ENCODE results near the gene CD93. TPM values are rescaled to one million over a fixed set of nuclear protein-coding genes. Genes with fewer than 3 reads are reported as not detected.

The CD93 gene
- total and polyA plus RNA-seq, 8 donors: 2.9 to 63.5 (median 6.7) TPM

DNA sequence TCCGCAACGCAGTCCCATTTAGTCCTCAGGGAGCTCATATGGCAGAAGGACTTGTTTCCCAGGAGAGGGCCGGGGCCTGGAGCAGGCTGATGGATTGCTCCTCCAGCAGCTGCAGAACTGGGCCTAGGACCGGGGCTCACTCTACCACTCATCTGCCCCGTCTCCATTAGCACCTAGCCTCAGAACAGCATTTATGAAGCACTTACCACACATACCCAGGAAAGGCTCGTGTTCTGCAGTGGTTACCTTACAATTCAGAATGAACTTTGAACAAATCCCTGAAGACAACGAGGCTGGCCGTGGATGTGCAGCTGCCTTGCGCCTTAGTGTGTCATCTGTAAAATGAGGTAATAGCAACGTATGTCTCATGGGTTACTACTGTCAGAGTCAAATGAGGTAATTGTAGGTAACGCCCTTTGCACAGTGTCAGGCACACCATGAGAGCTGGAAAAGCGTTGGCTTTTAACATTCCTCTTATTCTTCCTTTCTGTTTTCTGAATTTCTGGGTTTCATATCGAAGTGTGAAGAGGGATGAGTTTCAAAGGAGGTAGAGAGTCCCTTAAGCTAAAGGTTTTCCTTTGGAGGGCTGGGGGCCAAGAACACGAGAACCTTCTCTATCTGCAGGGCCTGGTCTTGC lies 46.3 kb upstream of the CD93 start:
- peak overlapping the region in 3 of 5 donors; percentile 47 to 51 (median 50) for H3K27ac ChIP-seq
- H3K4me3 ChIP-seq: no peak overlapping the region
- TF ChIP-seq POLR2AphosphoS5 (IDR thresholded peaks at IDR 0.05) (no peak), POLR2A (IDR thresholded peaks at IDR 0.05) (no peak), EP300 (IDR thresholded peaks at IDR 0.05) (no peak)
- TF ChIP-seq, protein P1, sequence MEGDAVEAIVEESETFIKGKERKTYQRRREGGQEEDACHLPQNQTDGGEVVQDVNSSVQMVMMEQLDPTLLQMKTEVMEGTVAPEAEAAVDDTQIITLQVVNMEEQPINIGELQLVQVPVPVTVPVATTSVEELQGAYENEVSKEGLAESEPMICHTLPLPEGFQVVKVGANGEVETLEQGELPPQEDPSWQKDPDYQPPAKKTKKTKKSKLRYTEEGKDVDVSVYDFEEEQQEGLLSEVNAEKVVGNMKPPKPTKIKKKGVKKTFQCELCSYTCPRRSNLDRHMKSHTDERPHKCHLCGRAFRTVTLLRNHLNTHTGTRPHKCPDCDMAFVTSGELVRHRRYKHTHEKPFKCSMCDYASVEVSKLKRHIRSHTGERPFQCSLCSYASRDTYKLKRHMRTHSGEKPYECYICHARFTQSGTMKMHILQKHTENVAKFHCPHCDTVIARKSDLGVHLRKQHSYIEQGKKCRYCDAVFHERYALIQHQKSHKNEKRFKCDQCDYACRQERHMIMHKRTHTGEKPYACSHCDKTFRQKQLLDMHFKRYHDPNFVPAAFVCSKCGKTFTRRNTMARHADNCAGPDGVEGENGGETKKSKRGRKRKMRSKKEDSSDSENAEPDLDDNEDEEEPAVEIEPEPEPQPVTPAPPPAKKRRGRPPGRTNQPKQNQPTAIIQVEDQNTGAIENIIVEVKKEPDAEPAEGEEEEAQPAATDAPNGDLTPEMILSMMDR (IDR thresholded peaks at IDR 0.05): no peak
- H3K9me3 ChIP-seq: no peaks in the 10 kb centered on the region
- intact Hi-C loops (cut with DNase I; ENCODE audit: low total_unique reads): no loop called here
- peaks cover 0 to 23% (median 0%) of the 10 kb centered on the region in 4 donors for H3K4me1 ChIP-seq
- no peaks in the 10 kb centered on the region for H3K36me3 ChIP-seq
- DNase-seq: no peak
- 74 to 83% (median 79%) methylated on average over 14 of the region's 14 CpGs for WGBS, 5 donors
- no peaks in the 10 kb centered on the region for H3K27me3 ChIP-seq

DNA sequence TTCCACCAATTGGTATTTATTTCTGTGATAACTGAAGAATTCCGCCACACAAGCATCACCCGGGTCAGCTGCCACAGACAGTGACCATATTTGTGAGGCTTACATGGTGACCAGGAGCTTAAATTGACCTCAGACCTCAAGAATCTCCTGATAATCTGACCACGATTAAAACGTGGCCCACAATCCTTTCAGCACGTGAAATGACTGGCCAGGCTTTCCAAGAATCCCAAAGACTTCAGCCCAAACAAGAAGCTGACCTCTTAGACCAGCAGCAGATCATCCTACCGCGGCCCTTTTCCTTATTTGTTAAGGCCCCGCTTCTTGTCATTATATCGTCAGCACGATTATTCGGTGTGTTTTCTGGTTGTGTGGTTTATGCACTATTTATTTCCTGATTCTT lies 45.6 kb upstream of the CD93 start:
- H3K27ac ChIP-seq: peak overlapping the region in 2 of 5 donors; percentile 47 to 50
- intact Hi-C loops (cut with DNase I; ENCODE audit: low total_unique reads): no loop called here
- H3K36me3 ChIP-seq: no peaks in the 10 kb centered on the region
- no peak overlapping the region for H3K4me3 ChIP-seq
- H3K27me3 ChIP-seq: no peaks in the 10 kb centered on the region
- DNase-seq: no peak
- 51 to 65% (median 59%) methylated on average over 11 of the region's 11 CpGs for WGBS, 5 donors
- H3K4me1 ChIP-seq: peaks cover 0 to 23% (median 0%) of the 10 kb centered on the region in 4 donors
- no peak for TF ChIP-seq POLR2AphosphoS5 (IDR thresholded peaks at IDR 0.05)
- TF ChIP-seq, protein P1 (IDR thresholded peaks at IDR 0.05): no peak
- no peak for TF ChIP-seq POLR2A (IDR thresholded peaks at IDR 0.05)
- no peak for TF ChIP-seq EP300 (IDR thresholded peaks at IDR 0.05)
- H3K9me3 ChIP-seq: no peaks in the 10 kb centered on the region

GRCh38 chr20:23130622-23131140 lies 44.6 kb upstream of the CD93 start:
- H3K27me3 ChIP-seq: no peaks in the 10 kb centered on the region
- peak overlapping the region in 1 of 5 donors; percentile 20 for H3K27ac ChIP-seq
- H3K9me3 ChIP-seq: no peaks in the 10 kb centered on the region
- no peak overlapping the region for H3K4me3 ChIP-seq
- TF ChIP-seq, protein P1 (IDR thresholded peaks at IDR 0.05): no peak
- TF ChIP-seq EP300 (IDR thresholded peaks at IDR 0.05) (no peak), POLR2AphosphoS5 (IDR thresholded peaks at IDR 0.05) (no peak), POLR2A (IDR thresholded peaks at IDR 0.05) (no peak)
- no peak for DNase-seq
- intact Hi-C loops (cut with DNase I; ENCODE audit: low total_unique reads): no loop called here
- 81 to 83% (median 82%) methylated on average over 4 of the region's 4 CpGs for WGBS, 5 donors
- H3K36me3 ChIP-seq: no peaks in the 10 kb centered on the region
- peaks cover 0 to 24% (median 0%) of the 10 kb centered on the region in 4 donors for H3K4me1 ChIP-seq

DNA sequence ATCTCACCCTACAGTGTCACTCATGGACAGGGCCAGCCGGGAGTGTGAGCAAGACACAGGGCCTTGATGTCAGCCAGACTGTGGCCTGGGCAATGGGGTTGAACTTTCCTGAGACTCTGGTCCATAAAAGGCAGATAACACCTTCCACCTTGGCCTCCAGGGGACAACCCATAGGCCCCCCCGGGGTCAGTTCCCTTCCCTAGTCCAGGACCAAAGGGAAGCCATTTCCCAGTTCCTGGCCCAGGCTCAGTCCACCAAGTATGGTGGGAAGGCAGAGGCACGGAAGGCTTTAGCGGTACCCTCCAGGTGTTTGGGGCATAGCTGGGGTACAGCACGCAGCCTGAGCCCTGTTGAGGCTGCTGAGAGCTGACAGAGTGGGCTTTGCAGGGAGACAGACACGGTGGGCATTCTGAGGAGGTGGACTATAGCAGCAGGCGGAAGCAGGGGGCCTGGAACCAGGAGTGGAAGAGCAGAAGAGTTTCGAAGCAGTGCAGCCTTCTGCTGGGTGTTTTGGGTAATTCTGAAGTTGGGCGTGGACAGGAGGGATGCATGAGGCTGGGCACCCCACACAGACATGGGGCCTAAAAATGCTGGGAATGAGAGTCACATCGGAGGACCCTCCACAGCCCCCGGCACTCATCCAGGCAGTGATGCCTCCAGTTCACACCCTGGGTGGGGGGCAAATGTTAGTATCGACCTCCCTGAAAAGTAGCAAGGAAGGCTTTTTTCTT lies 43.9 kb upstream of the CD93 start:
- intact Hi-C loops (cut with DNase I; ENCODE audit: low total_unique reads): no loop called here
- WGBS, 5 donors: 78 to 84% (median 80%) methylated on average over 11 to 12 of the region's 12 CpGs
- no peaks in the 10 kb centered on the region for H3K9me3 ChIP-seq
- H3K36me3 ChIP-seq: no peaks in the 10 kb centered on the region
- TF ChIP-seq EP300 (IDR thresholded peaks at IDR 0.05) (no peak), POLR2AphosphoS5 (IDR thresholded peaks at IDR 0.05) (no peak), POLR2A (IDR thresholded peaks at IDR 0.05) (no peak)
- TF ChIP-seq, protein P1 (IDR thresholded peaks at IDR 0.05): no peak
- H3K4me3 ChIP-seq: no peak overlapping the region
- no peaks in the 10 kb centered on the region for H3K27me3 ChIP-seq
- peaks cover 0 to 31% (median 3%) of the 10 kb centered on the region in 4 donors for H3K4me1 ChIP-seq
- peak overlapping the region in 3 of 5 donors; percentile 20 to 22 (median 20) for H3K27ac ChIP-seq
- no peak for DNase-seq
